Subcutaneous abdominal adipose tissue (tissue), 5 donors: ENCODE measurements around the gene RBM12.
A peak's percentile ranks its signal among the peaks of the same experiment; 100 is the strongest.

Experiments used
- H3K27ac ChIP-seq: one replicate; pipeline ENCODE4 v1.7.0; 2013; ENCODE audit warnings: low read depth, mild to moderate bottlenecking, inconsistent platforms, low read length, moderate library complexity
- H3K27me3 ChIP-seq, 5 donors: one replicate each; pipeline ENCODE4 v1.7.0; 2013; ENCODE audit warnings: low read length in 5 of 5, inconsistent platforms in 1 of 5; ENCODE audit not compliant: control insufficient read depth in 5 of 5, insufficient read depth in 4 of 5
- H3K36me3 ChIP-seq, 5 donors: one replicate each; pipeline ENCODE4 v1.7.0; 2013; ENCODE audit warnings: low read length in 5 of 5; ENCODE audit not compliant: control insufficient read depth in 5 of 5, insufficient read depth in 5 of 5
- H3K4me1 ChIP-seq, 5 donors: one replicate each; pipeline ENCODE4 v1.7.0; 2013; ENCODE audit warnings: low read length in 5 of 5, mild to moderate bottlenecking in 3 of 5, moderate library complexity in 1 of 5; ENCODE audit not compliant: control insufficient read depth in 5 of 5, insufficient read depth in 5 of 5
- H3K4me3 ChIP-seq, 5 donors: one replicate each; pipeline ENCODE4 v1.7.0; 2013; ENCODE audit warnings: low read length in 5 of 5, low read depth in 1 of 5
- H3K9ac ChIP-seq, 5 donors: one replicate each; pipeline ENCODE4 v1.7.0; 2013; ENCODE audit warnings: low read length in 5 of 5, mild to moderate bottlenecking in 4 of 5, moderate library complexity in 3 of 5
- H3K9me3 ChIP-seq, 5 donors: one replicate each; pipeline ENCODE4 v1.7.0; 2013; ENCODE audit warnings: low read length in 5 of 5; ENCODE audit not compliant: control insufficient read depth in 5 of 5
- donor health status: healthy.
- donor health status: healthy.
- donor health status: healthy.
- donor health status: healthy.
- donor health status: healthy.

Gene RBM12

GRCh38 chr20:35640724-35641123 is 24.0 kb downstream of the RBM12 start:
- Histone ChIP-seq H3K27me3 (no peaks in the 10 kb centered on the region), H3K9ac (no peak overlapping the region), H3K4me1 (peaks cover 0 to 11% (median 7%) of the 10 kb centered on the region in 5 donors), H3K9me3 (no peaks in the 10 kb centered on the region), H3K27ac (no peak overlapping the region), H3K36me3 (no peaks in the 10 kb centered on the region), H3K4me3 (no peak overlapping the region)

GRCh38 chr20:35638751-35639150 is 25.9 kb downstream of the RBM12 start:
- Histone ChIP-seq H3K27ac (no peak overlapping the region), H3K4me3 (no peak overlapping the region), H3K36me3 (no peaks in the 10 kb centered on the region), H3K9ac (no peak overlapping the region), H3K27me3 (no peaks in the 10 kb centered on the region), H3K9me3 (no peaks in the 10 kb centered on the region), H3K4me1 (peaks cover 0 to 16% (median 9%) of the 10 kb centered on the region in 5 donors)

DNA sequence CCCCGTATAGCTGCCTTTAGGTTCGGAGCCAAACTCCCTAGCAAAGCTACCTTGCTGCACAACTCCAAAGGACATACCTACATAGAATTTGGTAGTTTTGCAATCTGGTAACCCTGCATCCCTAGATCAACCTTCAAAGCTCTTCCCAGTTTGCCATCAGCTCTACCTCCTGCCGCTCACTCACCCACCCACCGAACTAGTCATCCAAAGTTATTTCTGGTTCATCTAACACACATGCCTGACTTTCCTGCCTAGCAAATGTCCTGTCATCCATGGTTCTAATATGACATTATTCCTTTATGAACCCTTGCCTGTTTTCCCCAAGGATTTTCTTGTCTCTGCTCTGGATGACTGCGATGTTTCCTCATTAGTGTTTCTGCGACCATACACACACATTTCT is 27.4 kb downstream of the RBM12 start:
- Histone ChIP-seq H3K9ac (no peak overlapping the region), H3K9me3 (no peaks in the 10 kb centered on the region), H3K36me3 (peaks cover 0 to 5% (median 1%) of the 10 kb centered on the region in 5 donors), H3K4me3 (no peak overlapping the region), H3K4me1 (peaks cover 0 to 16% (median 9%) of the 10 kb centered on the region in 5 donors), H3K27ac (no peak overlapping the region), H3K27me3 (no peaks in the 10 kb centered on the region)

- H3K27me3 ChIP-seq = no peaks in the 10 kb centered on the region
- peaks cover 0 to 13% (median 9%) of the 10 kb centered on the region in 5 donors for H3K4me1 ChIP-seq
- H3K9me3 ChIP-seq = no peaks in the 10 kb centered on the region
- no peak overlapping the region for H3K27ac ChIP-seq
- peak overlapping the region in 1 of 5 donors; percentile 19 for H3K9ac ChIP-seq
- no peak overlapping the region for H3K4me3 ChIP-seq
- peaks cover 0 to 17% (median 13%) of the 10 kb centered on the region in 5 donors for H3K36me3 ChIP-seq
These were observed 28.6 kb downstream of the RBM12 start for GRCh38 chr20:35636095-35636494.

DNA sequence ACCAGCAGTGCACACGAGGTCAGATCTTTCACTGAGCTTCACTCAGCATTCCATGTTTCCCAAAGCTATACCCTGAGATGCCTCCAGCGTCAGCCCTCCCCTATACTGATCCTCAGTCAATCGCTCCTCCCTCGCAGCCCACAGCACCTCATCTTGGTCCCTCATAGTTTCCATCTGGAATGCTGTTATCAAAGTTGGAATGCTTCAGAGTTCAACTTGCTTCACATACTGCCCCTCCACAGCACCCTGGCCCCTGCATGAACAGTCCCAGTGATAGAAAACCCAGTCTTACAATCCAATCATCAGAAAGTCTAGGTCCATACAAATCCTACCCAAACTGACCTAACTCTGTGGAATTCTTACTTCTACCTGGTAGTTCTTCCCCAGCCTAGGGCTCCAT is 29.0 kb downstream of the RBM12 start:
- Histone ChIP-seq H3K27me3 (no peaks in the 10 kb centered on the region), H3K4me3 (no peak overlapping the region), H3K9ac (peak overlapping the region in 1 of 5 donors; percentile 19), H3K36me3 (peaks cover 0 to 22% (median 18%) of the 10 kb centered on the region in 5 donors), H3K9me3 (no peaks in the 10 kb centered on the region), H3K4me1 (peaks cover 0 to 13% (median 9%) of the 10 kb centered on the region in 5 donors), H3K27ac (no peak overlapping the region)

- H3K27ac ChIP-seq = no peak overlapping the region
- no peaks in the 10 kb centered on the region for H3K27me3 ChIP-seq
- H3K9me3 ChIP-seq = no peaks in the 10 kb centered on the region
- H3K4me1 ChIP-seq = peaks cover 0 to 13% (median 10%) of the 10 kb centered on the region in 5 donors
- H3K36me3 ChIP-seq = peaks cover 8 to 47% (median 39%) of the 10 kb centered on the region in 5 donors
- no peak overlapping the region for H3K9ac ChIP-seq
- H3K4me3 ChIP-seq = no peak overlapping the region
These were observed 32.1 kb downstream of the RBM12 start for GRCh38 chr20:35632539-35633115.

DNA sequence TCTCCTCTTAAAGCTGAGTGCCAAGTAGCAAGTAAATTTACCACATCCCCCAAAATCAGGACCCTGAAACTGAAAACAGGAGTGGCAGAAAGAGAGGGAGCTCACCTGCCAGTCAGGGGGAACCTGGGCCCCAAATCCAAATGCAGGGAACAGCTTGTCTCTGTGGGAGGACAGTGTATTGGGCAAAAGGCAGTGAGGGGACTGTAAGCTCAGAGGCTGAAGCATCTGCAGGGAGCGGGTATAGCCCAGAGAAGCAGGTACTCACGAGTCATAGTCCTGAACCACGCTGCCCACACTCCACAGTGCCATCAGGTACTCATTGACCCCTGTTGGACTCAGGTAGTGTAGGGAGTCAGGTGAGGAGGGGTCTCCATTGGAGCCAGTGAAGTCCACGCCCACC is 34.1 kb downstream of the RBM12 start:
- H3K27me3 ChIP-seq = no peaks in the 10 kb centered on the region
- no peak overlapping the region for H3K27ac ChIP-seq
- H3K4me3 ChIP-seq = no peak overlapping the region
- H3K9me3 ChIP-seq = no peaks in the 10 kb centered on the region
- peaks cover 13 to 67% (median 58%) of the 10 kb centered on the region in 5 donors for H3K36me3 ChIP-seq
- peaks cover 0 to 7% (median 4%) of the 10 kb centered on the region in 5 donors for H3K4me1 ChIP-seq
- no peak overlapping the region for H3K9ac ChIP-seq

DNA sequence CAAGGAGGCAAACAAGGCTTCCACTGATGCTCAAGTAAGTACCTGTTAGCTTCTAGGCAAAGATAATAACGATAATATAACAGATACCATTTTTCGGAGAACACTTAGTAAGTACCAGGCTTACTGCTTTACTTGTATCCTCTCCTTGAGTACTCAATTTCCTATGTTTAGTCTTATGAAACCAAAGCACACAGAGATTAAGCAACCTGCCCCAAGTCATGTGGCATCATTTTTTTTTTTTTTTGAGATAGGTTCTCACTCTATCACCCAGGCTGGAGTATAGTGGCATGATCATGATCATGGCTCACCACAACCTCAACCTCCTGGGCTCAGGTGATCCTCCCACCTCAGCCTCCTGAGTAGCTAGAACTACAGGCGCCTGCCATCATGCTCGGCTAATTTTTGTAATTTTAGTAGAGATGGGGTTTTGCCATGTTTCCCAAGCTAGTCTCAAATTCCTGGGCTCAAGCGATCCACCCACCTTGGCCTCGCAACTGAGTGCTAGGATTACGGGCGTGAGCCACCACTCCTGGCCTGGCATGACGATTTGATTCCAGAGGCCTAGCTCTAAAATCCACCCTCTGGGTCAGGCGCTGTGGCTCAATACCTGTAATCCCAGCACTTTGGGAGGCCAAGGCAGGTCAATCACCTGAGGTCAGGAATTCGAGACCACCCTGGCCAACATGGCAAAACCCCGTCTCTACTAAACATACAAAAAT is 35.1 kb downstream of the RBM12 start:
- Histone ChIP-seq H3K4me1 (peaks cover 0 to 4% (median 0%) of the 10 kb centered on the region in 5 donors), H3K9ac (no peak overlapping the region), H3K27ac (no peak overlapping the region), H3K27me3 (no peaks in the 10 kb centered on the region), H3K4me3 (no peak overlapping the region), H3K9me3 (no peaks in the 10 kb centered on the region), H3K36me3 (peaks cover 13 to 72% (median 62%) of the 10 kb centered on the region in 5 donors)

- H3K27me3 ChIP-seq = no peaks in the 10 kb centered on the region
- H3K4me3 ChIP-seq = no peak overlapping the region
- H3K9ac ChIP-seq = no peak overlapping the region
- H3K27ac ChIP-seq = no peak overlapping the region
- peaks cover 13 to 65% (median 60%) of the 10 kb centered on the region in 5 donors for H3K36me3 ChIP-seq
- H3K9me3 ChIP-seq = no peaks in the 10 kb centered on the region
- H3K4me1 ChIP-seq = peaks cover 0 to 4% (median 0%) of the 10 kb centered on the region in 5 donors
These were observed 37.6 kb downstream of the RBM12 start for GRCh38 chr20:35627121-35627520.

DNA sequence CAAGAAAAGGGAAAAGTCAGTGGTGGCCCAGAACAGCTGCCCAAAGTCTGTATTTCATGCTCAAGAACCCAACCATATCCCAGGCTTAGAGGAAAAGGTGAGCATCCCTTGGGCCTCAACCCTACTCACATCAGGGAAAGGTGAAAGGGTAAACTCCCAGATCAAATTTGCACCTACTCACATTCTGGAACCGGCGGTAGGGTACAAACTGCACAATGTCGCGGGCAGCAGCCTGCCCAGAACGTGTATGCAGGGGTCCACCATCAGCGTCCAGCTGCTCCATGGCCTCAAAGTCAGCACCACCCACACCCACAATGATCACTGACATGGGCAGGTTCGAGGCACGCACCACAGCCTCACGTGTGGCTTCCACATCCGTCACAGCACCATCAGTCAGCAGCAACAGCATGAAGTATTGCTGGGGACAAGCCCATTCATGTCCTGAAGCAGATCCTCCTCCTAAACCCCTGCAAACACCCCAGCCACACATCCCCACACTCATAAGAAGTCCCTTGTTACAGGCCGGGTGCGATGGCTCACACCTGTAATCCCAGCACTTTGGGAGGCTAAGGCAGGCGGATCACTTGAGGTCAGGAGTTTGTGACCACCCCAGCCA is 38.2 kb downstream of the RBM12 start:
- Histone ChIP-seq H3K27me3 (no peaks in the 10 kb centered on the region), H3K9ac (no peak overlapping the region), H3K4me3 (no peak overlapping the region), H3K9me3 (no peaks in the 10 kb centered on the region), H3K27ac (no peak overlapping the region), H3K36me3 (peaks cover 13 to 61% (median 53%) of the 10 kb centered on the region in 5 donors), H3K4me1 (peaks cover 0 to 4% (median 0%) of the 10 kb centered on the region in 5 donors)
